ENCODE data around the gene MLLT3.

MLLT3 gene

GRCh38 chr9:20407013-20407412 lies 215.3 kb downstream of the MLLT3 start:
- DNase-seq: no peak

DNA sequence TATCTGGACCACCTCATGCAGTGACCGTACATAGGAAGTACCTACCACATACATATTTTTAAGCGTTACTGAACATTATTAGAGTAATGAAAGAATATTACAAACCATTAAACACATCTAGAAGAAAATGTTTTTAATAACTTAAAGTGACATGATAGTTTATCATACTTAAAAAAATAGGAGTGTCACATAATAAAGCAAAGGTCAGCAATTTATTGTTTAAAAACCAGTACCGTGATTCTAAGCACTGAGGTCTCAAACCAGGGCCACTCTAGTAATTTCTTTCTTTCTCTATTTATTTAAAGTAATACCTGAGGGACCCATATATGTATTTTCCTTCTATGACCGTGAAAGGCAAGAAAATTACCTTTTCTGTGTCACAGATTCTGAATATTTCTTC lies 216.0 kb downstream of the MLLT3 start:
- DNase-seq: no peak

DNA sequence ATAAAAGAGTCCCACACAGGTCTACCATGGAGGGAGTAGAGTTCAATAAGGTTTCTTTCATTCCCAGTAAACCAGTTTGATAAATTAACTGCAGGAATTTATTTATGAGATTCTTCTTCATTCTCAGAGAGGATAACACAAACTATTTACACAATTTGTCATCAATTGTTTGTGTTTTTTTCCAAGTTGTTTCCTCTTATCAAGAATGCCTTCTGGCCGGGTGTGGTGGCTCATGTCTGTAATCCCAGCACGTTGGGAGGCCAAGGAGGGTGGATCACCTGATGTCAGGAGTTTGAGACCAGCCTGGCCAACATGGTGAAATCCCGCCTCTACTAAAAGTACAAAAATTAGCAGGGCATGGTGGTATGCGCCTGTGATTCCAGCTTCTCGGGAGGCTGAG lies 216.7 kb downstream of the MLLT3 start:
- no peak for DNase-seq

- no peak for DNase-seq
These were observed 217.2 kb downstream of the MLLT3 start for GRCh38 chr9:20405078-20405477.

GRCh38 chr9:20404192-20404813 lies 218.0 kb downstream of the MLLT3 start:
- DNase-seq: no peak

DNA sequence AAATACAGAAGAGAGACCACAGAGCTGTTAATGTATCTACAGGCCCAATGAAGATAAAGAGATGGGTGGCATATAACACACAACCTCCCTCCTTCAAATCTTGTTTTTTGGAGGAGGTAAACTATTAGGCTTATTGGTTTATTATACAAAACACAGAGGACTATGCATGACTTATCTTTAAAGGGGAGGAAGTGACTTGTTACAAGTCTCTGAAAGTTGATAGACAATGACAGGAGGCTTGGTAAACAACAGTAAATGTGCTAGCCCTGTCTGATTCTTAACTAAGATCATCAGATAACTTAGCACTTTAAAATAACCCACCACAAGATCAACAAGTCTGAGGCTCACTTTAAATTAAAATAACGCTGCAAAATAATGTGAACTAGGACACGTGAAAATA lies 219.0 kb downstream of the MLLT3 start:
- DNase-seq: no peak

GRCh38 chr9:20402273-20402875 lies 219.9 kb downstream of the MLLT3 start:
- DNase-seq: no peak

- DNase-seq: no peak
These were observed 223.6 kb downstream of the MLLT3 start for GRCh38 chr9:20398536-20399338.

GRCh38 chr9:20397348-20397747 lies 225.0 kb downstream of the MLLT3 start:
- no peak for DNase-seq

DNA sequence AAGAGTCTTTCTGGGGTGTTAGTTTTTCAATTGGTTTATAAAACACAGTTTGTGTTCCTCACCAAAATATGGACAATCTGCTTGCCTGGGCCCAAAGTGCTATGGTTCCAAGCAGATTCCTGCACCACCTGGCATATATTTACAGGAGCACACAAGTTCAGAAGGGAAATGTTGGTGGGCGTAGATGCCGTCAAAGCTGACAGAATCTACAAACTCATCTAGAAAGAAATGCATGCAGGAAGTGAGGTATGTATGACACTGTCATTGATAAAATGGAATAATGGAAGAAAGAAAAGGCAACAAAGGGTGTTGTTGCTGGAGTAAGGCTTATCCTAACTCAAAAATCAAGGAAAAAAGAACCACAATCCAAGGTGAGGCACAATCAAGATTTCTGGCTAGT lies 225.8 kb downstream of the MLLT3 start:
- no peak for DNase-seq

GRCh38 chr9:20395651-20396050 lies 226.6 kb downstream of the MLLT3 start:
- no peak for DNase-seq

DNA sequence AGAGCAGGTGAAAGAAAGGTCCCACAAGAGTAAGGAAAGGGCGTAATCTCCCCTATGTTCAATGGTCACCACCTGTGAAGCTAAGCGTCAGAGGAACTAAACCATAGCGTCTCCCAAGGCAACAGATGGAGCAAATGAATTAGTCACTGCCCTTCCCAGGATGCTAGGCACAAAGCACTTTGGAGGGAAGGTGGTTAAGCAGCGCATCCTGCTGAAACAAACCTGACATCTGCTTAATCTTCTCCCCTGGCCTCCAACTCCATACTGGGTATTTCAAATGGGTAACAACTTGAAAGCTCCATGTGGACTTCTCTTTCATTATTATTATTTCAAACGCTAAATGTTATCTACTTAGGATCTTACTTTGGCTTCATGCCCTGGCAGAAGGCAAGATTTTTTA lies 227.3 kb downstream of the MLLT3 start:
- no peak for DNase-seq

GRCh38 chr9:20391208-20391607 lies 231.1 kb downstream of the MLLT3 start:
- no peak for DNase-seq

GRCh38 chr9:20390400-20390799 lies 231.9 kb downstream of the MLLT3 start:
- no peak for DNase-seq

GRCh38 chr9:20387062-20387461 lies 235.2 kb downstream of the MLLT3 start:
- DNase-seq: no peak

GRCh38 chr9:20384642-20385041 lies 237.7 kb downstream of the MLLT3 start:
- DNase-seq: no peak

DNA sequence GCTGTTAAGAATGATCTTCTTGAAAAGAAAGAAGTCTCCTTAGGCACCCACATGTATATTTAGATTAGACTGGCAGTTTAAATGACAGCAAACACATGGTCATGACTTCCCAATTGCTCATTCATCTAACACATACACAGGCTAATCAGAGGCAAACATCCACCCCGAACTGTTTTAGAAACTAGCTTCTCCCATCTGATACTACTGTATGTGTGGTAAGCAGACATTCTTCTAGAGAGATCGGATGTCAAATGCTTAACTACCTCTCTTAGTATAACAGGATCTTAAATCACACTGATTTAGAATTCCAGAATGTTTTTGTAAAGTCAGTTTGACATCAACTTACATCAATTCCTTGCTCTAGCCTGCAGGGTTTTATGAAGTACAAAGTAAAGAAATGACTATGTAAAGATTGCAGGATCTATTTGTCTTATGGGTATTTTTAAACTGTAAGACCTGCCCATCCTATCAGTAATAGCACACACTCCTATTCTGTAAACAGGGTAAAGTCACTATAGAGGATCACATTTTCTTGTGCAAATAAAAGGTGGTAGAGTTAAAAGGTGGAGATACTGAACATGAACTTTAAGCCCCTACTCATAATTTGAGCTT lies 239.7 kb downstream of the MLLT3 start:
- peak; percentile 8 for DNase-seq

GRCh38 chr9:20380546-20380945 lies 241.8 kb downstream of the MLLT3 start:
- DNase-seq: no peak

DNA sequence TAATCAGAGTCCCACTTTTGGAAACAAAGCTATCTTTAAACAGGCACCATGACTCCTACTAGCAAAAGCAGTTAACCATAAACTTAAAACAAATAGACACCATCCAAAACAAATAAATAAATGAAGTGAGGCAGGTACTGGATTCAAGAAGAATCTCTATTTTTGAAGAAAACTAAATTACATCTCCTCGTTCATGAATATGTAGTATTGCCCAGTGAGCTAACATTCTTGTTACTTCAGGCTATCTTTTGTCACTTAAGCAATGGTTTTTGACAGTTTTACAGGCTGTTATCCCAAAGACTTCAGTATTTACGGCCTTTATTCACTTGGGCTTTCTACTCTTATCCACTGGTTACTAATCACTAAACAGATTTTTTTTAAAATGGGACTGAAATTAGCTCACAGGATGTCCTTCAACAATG lies 242.5 kb downstream of the MLLT3 start:
- DNase-seq: no peak

- DNase-seq: no peak
These were observed 243.4 kb downstream of the MLLT3 start for GRCh38 chr9:20378851-20379250.

GRCh38 chr9:20377790-20378189 lies 244.5 kb downstream of the MLLT3 start:
- no peak for DNase-seq

- DNase-seq: no peak
These were observed 245.4 kb downstream of the MLLT3 start for GRCh38 chr9:20376731-20377375.

DNA sequence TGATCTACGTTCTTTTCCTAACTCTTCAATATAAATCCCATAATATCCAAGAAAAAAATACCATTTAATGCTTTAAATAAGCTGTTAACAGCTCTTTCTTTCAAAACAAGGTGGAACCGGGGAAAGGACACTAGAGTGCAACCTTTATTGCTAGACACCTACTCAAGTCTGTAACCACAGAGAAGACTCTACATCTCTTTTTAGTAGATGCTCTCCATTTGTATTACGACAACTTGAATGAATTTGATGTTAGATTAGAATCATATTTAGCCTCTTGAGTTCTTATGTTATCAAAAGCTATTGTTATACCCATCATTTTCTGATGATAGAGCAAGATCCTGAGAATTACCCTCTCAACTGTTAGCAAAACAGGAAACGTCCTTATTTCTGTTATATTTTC lies 246.3 kb downstream of the MLLT3 start:
- no peak for DNase-seq

Measured in EL (cell line).